Urinary bladder (tissue), 4 donors: Measurements from ENCODE around the gene CCDC122. TPM values are rescaled to one million over a fixed set of nuclear protein-coding genes. Genes with fewer than 3 reads are reported as not detected.
A peak's percentile ranks its signal among the peaks of the same experiment; 100 is the strongest.

Source experiments
- DNase-seq: peaks from one replicate; pipeline ENCODE4 v3.0.0-alpha.2; 2015; ENCODE audit errors: extremely low spot score
- H3K27ac ChIP-seq: one replicate; pipeline ENCODE4 v1.5.1; 2013; ENCODE audit warnings: low read depth, mild to moderate bottlenecking, moderate library complexity
- H3K36me3 ChIP-seq: one replicate; pipeline ENCODE4 v1.6.1; 2013; ENCODE audit warnings: mild to moderate bottlenecking, moderate library complexity; ENCODE audit not compliant: insufficient read depth
- H3K4me1 ChIP-seq: one replicate; pipeline ENCODE4 v1.6.1; 2013; ENCODE audit warnings: mild to moderate bottlenecking, moderate library complexity; ENCODE audit not compliant: insufficient read depth
- H3K4me3 ChIP-seq: one replicate; pipeline ENCODE4 v1.5.1; 2013; ENCODE audit warnings: low read depth, low read length
- WGBS: extraction: QIAGEN DNeasy Blood & Tissue Kit; methylation state at CpG from one replicate; pipeline ENCODE4 v1.1.7; 2013; 5-methylcytosine and 5-hydroxymethylcytosine counted together
- polyA plus RNA-seq: library from polyadenylated mRNA; stranded (reverse); fragments of 200-250 nt; gene quantifications from one replicate; pipeline ENCODE4 v1.2.3, GENCODE V29; 2013
- total RNA-seq: library from RNA; depleted of rRNA; stranded (reverse); fragments of >200 nt; gene quantifications from one replicate; pipeline ENCODE4 v1.2.3, GENCODE V29; 2014
- donor health status: healthy with polysubstance abuse.
- donor health status: healthy.

The CCDC122 gene
- total and polyA plus RNA-seq, 2 donors = 3.1 to 12.4 TPM

DNA sequence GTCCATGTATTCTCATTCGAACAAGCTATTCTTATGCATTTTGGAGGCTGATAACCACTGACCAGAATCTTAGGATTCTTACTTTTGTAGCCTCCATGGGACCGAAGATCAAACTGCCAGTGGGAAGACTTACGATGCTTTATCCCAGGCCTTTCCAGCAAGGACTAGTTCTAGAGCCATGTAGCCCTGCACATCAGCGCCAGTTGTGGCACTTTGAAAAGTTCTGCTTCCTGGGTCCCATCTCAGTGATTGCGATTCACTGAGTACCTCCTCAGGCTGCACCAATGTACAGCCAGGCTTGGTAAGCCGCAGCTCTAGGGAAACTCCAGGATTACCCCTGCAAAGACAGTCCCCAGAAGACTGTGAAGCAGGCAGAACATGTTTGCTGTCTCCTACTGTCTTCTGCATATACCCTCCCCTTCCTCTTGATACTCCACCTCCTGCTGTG is 73.8 kb downstream of the CCDC122 start:
- Histone ChIP-seq H3K4me3 (no peak overlapping the region), H3K4me1 (no peaks in the 10 kb centered on the region), H3K27ac (no peak overlapping the region), H3K36me3 (no peaks in the 10 kb centered on the region)
- 86% methylated on average over 6 of the region's 6 CpGs for WGBS
- no peak for DNase-seq

DNA sequence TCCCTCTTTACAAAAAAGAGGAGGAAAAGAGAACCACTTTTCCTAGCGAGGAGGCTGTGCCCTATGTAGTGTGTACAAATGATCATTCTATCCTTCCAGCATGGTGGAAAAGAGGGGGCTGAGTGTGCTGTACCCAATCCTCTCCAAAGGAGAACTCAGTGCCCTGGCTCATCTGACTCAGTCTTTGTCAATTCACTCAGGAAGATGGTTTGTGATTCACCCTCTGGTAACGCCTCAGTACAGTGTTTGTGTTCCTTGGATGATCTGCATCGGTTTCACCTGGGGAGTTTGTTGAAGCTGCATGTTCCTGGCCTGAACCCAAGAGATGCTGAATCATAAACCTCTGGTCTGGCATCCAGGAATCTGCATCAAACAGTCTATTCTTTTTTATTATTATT is 74.5 kb downstream of the CCDC122 start:
- 37% methylated on average over 3 of the region's 3 CpGs for WGBS
- Histone ChIP-seq H3K36me3 (no peaks in the 10 kb centered on the region), H3K4me1 (no peaks in the 10 kb centered on the region), H3K4me3 (no peak overlapping the region), H3K27ac (no peak overlapping the region)
- no peak for DNase-seq

DNA sequence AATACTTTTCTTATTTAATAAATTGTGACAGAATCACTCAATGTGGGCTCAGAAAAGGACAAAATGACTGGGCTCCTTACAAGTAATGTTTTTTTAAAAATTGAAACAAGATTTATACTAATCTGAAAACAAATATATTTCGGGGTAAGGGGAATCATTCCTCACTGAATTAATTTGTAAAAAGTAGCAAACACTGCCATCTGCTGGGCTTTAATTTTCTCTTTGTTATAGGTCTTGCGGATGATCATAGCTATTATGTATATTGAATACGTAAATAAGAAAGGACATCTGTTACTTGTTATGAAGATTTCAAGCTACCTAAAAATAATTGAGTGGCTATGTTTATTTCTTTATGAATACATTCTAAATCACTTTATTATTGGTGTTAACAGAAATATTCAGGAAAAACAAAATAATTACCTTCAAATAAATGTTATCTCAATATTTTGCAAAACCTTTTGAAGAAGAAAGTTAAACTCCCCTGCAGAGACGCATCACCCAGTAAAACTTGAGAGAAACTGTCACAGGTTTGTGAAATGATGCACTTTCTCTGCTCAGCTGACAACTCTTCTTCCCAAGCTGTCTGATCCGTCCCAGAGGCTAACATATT is 75.0 kb downstream of the CCDC122 start:
- 21% methylated on average over 5 of the region's 5 CpGs for WGBS
- no peak overlapping the region for H3K27ac ChIP-seq
- DNase-seq = peak; percentile 71

DNA sequence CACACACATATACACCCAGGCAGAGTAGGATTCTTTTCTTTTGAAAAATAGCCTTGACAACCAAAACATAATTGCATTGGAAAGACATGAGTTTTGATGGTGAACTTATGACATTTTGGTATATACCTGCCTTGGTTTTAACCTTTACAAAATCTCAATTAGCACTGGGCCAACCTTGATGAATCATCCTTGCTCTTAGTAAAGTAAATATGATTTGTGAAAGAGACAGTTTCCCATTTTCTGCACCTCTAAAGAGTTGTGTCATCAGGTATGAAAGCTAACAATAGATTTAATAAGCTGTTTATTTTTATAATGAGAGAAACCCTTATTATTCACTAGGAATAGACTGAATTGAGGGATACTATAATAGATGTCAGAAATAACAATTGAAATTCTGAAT is 77.0 kb downstream of the CCDC122 start:
- no peaks in the 10 kb centered on the region for H3K36me3 ChIP-seq
- no peak overlapping the region for H3K4me3 ChIP-seq
- H3K27ac ChIP-seq = no peak overlapping the region
- H3K4me1 ChIP-seq = no peaks in the 10 kb centered on the region
- DNase-seq = no peak

More for the DNA sequence above, 75.0 kb downstream of the CCDC122 start:
- no peaks in the 10 kb centered on the region for H3K4me1 ChIP-seq
- no peaks in the 10 kb centered on the region for H3K36me3 ChIP-seq
- no peak overlapping the region for H3K4me3 ChIP-seq

DNA sequence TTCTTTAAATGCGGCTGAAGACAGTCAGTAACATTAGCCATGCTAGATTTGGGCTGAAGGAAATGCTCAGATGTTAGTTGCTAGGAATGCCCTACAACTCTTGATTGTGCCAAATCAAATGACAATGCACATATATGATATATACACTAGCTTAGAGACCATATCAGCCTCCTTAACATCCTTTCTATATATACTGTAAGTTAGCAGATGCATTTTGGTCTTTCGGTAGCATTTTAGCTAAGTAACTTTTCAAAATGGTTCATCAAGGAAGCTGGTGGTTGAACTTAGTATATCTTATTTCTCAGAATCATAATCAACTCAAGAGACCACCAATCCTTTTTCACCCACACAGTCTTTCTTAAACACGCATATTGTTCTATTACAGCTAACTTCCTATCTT is 78.7 kb downstream of the CCDC122 start:
- Histone ChIP-seq H3K36me3 (no peaks in the 10 kb centered on the region), H3K4me1 (no peaks in the 10 kb centered on the region), H3K27ac (no peak overlapping the region), H3K4me3 (no peak overlapping the region)
- DNase-seq = no peak
- WGBS = 97% methylated on average over 3 of the region's 3 CpGs

DNA sequence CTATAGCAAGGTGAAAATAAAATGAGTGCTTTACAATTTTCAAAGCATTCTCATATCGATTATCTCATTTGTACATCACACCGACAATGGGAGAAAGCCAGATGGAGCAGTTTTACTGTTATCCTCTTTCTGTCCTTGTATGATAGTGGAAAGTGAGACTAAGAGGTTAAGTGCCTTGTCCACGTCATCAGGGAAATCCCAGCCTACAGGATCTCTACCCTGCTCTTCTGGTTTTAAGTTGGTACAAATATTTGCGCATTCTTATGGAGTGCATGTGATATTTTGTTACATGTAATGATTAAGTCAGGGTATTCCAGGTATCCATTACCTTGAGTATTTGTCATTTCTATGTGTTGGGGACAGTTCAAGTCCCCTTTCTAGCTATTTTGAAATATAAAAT is 80.3 kb downstream of the CCDC122 start:
- DNase-seq = no peak
- Histone ChIP-seq H3K36me3 (no peaks in the 10 kb centered on the region), H3K27ac (no peak overlapping the region), H3K4me3 (no peak overlapping the region), H3K4me1 (no peaks in the 10 kb centered on the region)
- 83% methylated on average over 4 of the region's 4 CpGs for WGBS

DNA sequence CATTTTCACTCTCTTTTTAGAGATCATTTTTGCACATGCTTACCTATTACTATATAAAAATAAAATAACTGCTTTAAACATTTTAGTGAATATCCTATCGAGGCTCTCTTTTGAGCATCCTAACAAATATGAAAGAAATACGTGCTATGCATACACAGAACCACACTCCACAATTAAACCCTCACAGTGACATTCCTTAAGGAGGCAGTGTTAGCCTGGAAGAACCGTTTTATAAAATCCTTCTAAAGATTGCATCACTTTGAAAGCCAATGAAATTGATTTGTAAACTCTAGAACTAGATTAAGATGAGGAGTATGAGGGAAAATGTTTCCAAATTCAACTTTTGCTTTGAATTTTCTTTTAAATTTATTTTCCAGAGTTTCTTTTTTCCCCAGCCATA is 81.7 kb downstream of the CCDC122 start:
- no peaks in the 10 kb centered on the region for H3K36me3 ChIP-seq
- no peak overlapping the region for H3K27ac ChIP-seq
- no peak overlapping the region for H3K4me3 ChIP-seq
- H3K4me1 ChIP-seq = no peaks in the 10 kb centered on the region
- DNase-seq = no peak
- 58% methylated on average over 3 of the region's 3 CpGs for WGBS

DNA sequence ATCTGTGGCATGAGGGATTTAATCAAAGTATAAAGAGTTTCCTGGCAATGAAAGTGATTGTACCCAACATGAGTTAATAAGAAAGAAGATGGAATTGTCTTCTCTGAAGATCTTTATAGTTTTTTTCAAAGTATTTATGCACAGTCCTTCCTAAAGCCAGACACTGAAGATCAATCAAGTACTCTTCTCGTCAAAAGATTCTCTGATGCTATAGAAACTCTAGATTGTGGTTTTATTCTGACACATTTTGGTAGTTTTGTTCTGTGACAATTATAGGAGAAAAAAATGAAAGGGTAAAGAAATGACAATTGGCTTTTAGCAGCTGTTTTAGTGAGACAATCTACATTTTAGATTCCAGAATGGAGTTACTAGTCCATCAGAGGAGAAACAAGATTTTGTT is 82.4 kb downstream of the CCDC122 start:
- Histone ChIP-seq H3K4me1 (no peaks in the 10 kb centered on the region), H3K36me3 (no peaks in the 10 kb centered on the region), H3K27ac (no peak overlapping the region), H3K4me3 (no peak overlapping the region)
- no peak for DNase-seq
- 91% methylated on average over 1 of the region's 1 CpG for WGBS

DNA sequence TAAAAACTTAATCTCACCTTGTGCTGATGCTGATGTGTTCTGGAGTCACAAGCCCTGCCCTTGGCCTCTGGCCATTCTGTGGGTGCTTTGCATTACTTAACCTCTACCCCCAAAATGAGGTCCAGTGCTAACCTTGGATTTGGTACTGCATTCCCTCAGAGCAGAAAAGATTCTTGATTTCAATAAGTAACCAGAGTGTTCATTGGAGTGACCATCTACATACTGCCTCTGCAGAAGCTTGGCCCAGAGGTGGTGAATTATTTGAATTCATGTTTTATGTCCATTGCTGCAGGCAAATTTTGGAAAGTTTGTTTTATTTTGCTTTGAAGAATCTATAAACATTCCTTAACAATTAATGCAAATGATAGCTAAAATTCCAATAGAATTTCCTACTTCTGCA is 85.1 kb downstream of the CCDC122 start:
- H3K27ac ChIP-seq = no peak overlapping the region
- no peak overlapping the region for H3K4me3 ChIP-seq
- no peaks in the 10 kb centered on the region for H3K36me3 ChIP-seq
- no peak for DNase-seq
- H3K4me1 ChIP-seq = no peaks in the 10 kb centered on the region

DNA sequence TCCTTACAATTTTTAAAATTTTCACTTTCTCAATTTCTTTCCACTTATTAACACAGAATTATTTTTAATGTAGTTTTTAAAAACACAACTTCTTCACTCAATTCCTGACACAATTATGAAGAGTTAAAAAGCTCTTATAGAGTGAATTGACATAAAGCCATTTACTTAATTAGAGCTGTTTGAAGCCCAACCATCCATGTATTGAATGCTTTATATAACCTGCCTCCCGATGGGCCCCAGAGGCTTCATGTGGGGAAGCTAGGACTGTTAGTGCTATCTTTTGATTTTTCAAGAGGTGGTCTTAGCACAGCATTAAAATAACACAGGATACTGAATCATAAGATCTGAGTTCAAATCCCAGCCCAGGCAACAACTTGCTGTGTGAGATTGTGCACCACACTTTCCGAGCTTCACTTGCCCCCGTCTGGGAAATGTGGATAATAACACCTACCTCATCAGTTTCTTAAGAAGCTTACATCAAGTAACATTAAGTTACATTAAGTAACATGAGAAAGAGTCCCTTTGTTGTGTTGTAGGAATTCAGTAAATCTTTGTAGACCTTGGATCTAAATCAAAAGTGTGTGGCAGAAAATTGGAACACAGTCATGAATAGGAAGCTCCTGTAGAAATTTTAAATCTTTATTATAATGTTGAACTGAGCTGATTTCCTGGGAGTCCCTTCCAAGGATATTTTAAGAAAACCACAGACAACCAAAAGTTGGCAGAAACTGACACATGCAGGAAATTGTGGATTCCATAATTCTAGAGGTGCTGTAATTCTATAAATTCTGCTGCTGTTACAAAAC is 87.3 kb downstream of the CCDC122 start:
- Histone ChIP-seq H3K4me1 (peaks cover 2% of the 10 kb centered on the region), H3K27ac (no peak overlapping the region), H3K4me3 (no peak overlapping the region), H3K36me3 (no peaks in the 10 kb centered on the region)
- no peak for DNase-seq
- 73% methylated on average over 3 of the region's 3 CpGs for WGBS

DNA sequence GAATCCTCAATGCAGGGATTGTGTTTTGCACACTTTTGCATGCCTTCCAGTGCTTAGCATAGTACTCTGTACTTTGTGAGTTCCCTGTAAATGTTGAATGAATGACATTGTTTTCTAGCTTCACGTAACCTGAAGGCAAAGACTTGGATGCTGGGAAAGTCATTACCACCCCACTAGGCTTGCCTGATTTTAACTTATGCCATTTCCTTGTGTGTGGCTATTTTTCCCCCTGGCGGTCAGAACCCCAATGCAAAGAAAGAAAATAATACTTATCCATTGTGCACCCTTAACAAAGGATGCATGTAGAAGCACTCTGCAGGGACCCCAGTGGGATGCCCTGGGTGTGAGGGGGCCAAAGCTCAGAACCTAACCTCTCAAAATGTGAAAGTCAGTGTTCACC is 91.5 kb downstream of the CCDC122 start:
- H3K27ac ChIP-seq = no peak overlapping the region
- WGBS = 54% methylated on average over 2 of the region's 2 CpGs
- peaks cover 5% of the 10 kb centered on the region for H3K4me1 ChIP-seq
- no peak overlapping the region for H3K4me3 ChIP-seq
- DNase-seq = no peak
- H3K36me3 ChIP-seq = no peaks in the 10 kb centered on the region

DNA sequence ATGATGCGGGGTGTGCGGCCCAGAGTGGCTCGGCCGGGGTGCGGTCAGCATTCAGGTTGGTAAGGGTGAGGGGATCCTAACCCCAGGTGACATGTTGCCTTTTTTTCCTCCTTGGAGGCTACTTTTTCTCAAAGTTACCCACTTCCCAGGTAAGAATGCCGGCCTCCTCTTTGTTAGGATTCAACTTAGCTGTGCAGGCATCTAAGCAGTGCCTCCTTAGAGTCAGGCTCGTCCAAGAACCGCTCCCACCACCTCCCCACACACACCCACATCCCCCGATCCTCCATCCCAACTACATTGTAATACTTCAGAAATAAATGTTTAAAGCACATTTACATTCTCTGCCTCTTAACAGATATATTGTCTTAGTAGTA is 92.0 kb downstream of the CCDC122 start:
- 14% methylated on average over 9 of the region's 9 CpGs for WGBS
- Histone ChIP-seq H3K4me3 (peak overlapping the region; percentile 62), H3K4me1 (peaks cover 5% of the 10 kb centered on the region), H3K27ac (no peak overlapping the region), H3K36me3 (no peaks in the 10 kb centered on the region)
- DNase-seq = no peak

DNA sequence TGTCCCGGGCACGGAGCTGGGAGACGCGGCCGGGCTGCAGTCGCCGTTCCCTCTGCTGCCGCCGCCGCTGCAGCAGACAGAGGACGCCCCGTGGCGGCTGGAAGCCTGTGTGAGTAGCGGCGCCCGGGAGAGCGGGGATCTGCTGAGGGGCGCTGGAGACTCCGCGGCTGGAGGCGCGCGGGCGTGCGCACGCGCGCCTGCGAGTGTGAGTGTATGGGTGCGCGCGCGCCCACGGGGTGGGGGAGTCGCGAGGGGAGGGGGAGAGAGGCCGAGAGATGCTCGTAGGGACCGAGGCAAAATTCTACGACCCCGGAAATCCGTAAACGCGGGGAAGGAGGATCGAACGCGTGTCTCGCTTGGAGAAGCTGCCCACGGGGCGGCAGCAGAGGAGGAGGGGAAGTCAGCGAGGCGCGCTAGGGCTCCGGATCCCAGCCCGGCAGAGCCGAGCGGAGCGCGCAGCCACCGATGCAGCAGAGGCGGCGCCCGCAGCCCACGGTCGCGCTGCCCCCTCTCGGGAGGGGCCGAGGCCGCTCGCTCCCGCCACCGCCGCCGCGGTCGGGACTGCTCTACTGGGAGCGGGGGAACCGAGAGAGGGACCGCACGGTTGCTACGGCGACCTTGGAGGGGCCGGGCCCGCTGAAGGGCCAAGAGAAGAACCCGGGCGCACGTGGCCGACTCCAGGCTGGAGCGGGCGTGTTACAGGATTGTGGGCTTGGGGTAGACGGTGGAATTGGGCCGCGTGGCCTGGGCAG is 92.6 kb downstream of the CCDC122 start, which contains the start of gene ENOX1:
ENOX1 (minus strand) TSS at position 207 of the 752 bp plus-strand sequence.
- H3K4me1 ChIP-seq = peaks cover 5% of the 10 kb centered on the region
- DNase-seq = peak; percentile 50
- peak within 1 kb of the TSS; percentile 62 for H3K4me3 ChIP-seq
- H3K27ac ChIP-seq = no peak within 1 kb of the TSS
- H3K36me3 ChIP-seq = no peaks in the 10 kb centered on the region
- under 1% methylated on average over 93 of the region's 93 CpGs for WGBS

DNA sequence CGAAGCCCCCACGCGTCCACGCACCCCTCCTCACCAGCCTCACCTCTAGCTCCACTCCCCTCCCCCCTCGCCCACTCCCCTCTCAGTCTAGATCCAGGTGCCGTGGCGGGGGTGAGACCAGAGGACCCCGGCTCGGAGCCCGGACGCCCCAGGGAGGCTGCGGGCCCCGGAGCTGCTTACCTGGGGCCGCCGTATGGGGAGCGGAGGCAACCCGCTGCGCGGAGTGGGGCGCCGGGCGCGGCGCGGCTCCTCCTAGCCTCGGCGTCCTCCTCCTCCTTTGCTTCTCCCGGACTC is 93.1 kb downstream of the CCDC122 start:
- under 1% methylated on average over 28 of the region's 28 CpGs for WGBS
- DNase-seq = no peak
- Histone ChIP-seq H3K4me3 (peak overlapping the region; percentile 62), H3K27ac (no peak overlapping the region), H3K36me3 (no peaks in the 10 kb centered on the region), H3K4me1 (peaks cover 5% of the 10 kb centered on the region)
